Cardiac septum (tissue), 1 donor: ENCODE measurements around the gene TRAF1. TPM values are rescaled to one million over a fixed set of nuclear protein-coding genes. Genes with fewer than 3 reads are reported as not detected.
A peak's percentile ranks its signal among the peaks of the same experiment; 100 is the strongest.

Source experiments
- DNase-seq: peaks from one replicate; pipeline ENCODE4 v3.0.0-alpha.2; 2020; ENCODE audit warnings: low spot score
- intact Hi-C: fragments of 100-400 bp; cut with DNase I; formaldehyde crosslinking; loops from one replicate; pipeline ENCODE4 v1.14.0; 2022
- total RNA-seq: library from RNA; stranded (reverse); fragmentation: NEBNext Ultra II Directional; extraction: Animal tissue kit (Norgen Biotek cat#: 25700); gene quantifications from one replicate; pipeline ENCODE4 v1.2.1, GENCODE V29; 2021
- donor health status: DM: no; HTN: no; CAD: no.

TRAF1 gene
- total RNA-seq, 1 donor from 2014 or later = 2.4 TPM

DNA sequence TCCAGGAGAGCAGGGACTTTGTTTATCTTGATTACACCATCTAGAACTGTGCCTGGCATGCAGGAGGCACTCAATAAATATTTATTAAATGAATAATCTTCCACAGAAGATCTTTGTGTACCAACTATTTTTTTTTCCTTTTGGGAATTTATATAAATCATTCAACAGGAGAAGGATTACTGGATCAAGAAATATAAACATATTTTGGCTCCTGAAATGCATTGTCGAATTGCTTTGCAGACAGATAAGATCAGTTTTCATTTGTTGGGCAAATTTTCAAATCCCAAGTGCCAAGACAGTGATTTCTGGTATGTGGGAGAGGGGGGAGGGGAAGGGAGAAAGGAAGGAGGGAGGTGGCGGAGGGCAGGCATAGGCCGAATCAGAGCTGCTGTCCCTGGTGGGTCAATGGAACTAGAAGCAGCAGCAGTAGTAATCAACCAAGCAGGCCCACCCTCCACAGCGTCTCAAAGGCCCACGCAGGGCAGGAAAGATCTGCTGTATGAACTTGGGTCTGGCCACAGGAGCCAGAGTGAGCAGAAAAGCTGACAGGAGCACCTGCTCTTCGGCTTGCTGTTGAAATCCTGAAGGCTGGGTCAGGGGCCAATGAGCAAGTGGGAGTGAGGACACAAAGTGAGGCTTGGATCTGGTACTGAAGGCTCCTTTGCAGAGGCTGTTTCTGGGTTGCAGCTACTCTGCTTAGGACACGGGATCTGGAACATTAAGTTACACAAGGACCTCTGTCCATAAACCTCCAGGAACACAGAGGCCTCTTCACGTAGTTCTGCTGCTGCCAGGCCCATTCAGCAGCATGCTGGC lies 15.8 kb upstream of the TRAF1 start:
- intact Hi-C loops = no loop called here
- no peak for DNase-seq

DNA sequence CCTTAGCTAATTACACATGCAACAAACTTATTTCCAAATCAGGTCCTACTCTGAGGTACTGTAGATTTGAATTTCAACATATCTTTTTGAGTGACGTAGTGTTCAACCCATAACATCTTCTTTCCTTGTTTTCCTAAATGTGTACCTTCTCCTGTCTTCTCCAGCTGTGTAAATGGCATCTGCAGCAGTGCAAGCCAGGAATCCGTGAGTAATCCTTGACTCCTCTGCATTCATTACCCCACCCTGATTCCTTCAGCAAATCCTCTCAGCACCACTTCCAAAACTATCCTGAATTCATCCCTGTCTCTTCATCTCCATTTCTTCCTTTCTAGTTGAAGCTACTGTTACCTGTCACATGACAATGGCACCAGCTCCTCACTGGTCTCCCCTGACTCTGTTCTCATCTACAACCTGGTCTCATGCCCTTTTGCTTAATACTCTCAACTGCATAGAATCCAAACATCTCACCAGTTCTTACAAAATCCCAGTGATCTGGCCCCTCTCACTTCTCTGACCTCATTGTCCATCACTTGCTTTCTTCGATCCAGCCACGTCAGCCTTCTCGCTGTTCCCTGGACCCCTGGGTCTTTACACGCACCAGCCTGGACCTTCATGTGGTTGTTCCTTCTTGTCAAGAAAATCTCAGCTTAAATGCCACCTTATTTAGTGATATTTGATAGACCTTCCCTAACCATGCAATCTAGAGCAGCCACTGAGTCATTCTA lies 14.6 kb upstream of the TRAF1 start:
- intact Hi-C loops = no loop called here
- no peak for DNase-seq

DNA sequence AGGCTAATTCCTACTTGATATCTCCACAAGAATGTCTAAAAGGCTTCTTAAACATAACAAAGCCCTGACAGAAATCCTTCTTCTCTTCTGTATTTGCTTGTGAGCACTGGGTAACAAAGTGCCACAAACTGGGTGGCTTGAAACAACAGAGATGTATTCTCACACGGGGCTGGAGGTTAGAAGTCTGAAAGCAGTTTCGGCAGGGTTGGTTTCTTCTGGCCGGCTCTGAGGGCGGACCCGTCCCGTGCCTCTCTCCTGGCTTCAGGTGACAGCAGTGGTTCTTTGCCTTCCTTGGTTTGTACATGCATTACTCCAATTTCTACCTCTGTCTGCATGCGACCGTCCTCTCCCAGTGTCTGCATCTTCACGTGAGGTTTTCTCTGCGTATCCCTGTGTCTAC lies 14.0 kb upstream of the TRAF1 start:
- DNase-seq = no peak
- intact Hi-C loops = no loop called here

DNA sequence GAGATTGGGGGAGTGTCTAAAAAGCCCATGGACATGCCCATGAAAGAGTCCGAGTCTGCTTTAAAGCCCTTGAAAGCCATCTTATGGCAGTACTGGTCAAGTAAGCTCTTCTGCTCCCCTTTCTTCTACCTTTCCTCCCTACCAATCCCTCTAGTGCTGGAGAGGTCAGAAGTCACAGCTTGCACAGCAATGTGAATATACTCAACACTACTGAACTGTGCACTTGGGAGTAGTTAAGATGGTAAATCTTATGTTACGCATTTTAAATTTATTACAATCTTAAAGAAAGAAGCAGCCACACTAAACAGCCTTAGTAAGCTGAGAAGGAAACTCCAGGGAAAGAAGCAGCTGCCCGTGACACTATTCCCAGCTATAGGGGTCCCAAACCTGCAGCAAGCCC lies 12.3 kb upstream of the TRAF1 start:
- intact Hi-C loops = loop anchor here (5.0 kb wide), 1 partner anchor 133 kb away; the partner anchor contains the start of gene CNTRL
- no peak for DNase-seq

DNA sequence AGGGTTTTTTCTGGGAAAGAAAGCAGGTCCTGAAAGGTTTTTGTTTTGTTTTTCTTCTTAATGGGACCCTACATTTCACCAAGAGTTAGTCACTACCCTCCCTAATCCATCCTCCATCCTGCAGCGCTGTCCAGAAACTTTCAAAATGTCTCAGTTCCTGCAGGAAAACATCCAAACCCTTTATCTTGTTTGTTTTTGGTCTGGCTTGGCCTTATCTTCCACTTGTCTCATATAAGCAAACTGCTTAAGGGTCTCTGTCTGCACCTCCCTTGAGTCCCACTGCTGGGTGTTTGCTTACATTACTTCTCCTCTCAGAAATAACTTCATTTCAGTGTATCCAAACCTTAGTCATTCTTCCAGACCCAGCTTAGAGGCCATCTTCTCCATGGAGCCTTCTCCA lies 11.0 kb upstream of the TRAF1 start:
- intact Hi-C loops = loop anchor here (2.0 to 5.0 kb wide), 2 partner anchors 69 to 135 kb away; partner anchors contain the start of gene CNTRL
- DNase-seq = no peak

DNA sequence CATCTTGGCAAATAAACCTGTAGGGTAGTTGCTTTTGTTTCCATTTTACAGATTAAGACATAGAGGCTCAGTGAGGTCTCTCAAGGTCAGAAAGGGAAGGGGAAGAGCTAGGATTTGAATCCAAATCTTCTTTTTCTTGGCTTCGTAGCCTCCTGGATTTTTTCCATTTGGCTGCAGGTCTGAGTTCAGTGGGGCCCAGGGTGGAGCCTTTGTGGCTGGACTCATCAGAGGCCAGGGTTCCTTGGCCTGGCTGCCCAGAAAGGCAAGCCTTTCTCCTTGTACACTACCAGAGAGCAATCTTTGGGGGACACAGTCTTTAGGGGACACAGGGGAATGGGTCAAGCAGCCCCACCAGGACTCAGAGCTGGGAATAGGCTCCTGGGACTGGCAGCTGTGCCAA lies 10.5 kb upstream of the TRAF1 start:
- intact Hi-C loops = loop anchor here (2.0 to 5.0 kb wide), 2 partner anchors 68 to 135 kb away; partner anchors contain the start of gene CNTRL
- no peak for DNase-seq

DNA sequence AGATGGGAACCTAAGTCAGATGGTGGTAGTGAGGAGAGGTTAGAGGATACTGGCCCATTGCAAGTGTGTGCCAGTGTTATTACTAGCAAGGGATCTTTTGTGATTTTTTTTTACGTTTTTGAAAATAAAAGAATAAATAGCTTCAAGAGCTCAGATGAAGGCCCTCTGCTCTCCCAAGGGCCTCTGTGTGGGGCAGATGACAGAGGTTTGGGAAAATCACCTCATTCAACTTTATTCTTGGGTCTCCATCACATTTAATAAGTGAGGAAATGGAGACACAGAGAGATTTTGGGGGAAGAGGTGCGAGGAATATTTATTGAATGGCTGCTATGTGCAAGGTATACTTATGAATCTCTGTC lies 10.1 kb upstream of the TRAF1 start:
- DNase-seq = no peak
- intact Hi-C loops = loop anchor here (1.0 to 5.0 kb wide), 3 partner anchors 68 to 180 kb away; partner anchors contain the start of gene CNTRL

DNA sequence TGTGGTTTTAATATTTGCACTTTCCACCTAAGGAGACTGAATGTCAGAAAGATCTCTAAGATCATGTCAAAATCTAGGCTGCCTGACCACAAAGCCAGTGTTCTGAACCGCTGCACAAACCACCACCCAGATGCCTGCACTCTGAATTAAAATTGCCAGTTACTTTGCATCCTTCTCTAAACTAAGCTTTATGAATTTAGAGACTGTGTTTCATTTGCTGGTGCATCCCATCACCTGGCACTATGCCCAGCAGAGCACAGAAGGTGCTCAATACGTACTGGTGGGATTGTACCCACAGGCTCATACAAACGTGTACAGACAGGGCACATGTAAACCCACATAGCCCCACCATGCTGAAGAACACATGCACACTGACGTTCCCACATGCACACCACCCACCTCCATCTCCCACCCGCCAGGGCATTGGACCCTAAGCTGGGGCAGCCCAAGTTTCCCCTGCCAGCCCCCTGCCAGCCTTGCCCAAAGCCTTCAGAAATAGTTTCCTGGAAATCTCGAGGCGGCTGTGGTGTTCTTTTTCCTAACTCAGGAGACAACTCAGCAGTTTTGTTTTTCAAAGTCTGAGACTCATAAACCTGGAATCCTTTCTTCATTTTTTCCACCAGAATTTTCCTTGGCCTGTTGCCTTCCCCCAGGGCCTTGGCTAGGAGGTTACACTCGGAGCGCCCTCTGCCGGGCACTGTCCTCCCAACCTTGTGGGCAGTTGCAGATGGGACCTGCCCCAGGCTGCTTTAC lies 9.6 kb upstream of the TRAF1 start:
- intact Hi-C loops = loop anchor here (1.0 to 5.0 kb wide), 3 partner anchors 67 to 180 kb away; partner anchors contain the start of gene CNTRL

DNA sequence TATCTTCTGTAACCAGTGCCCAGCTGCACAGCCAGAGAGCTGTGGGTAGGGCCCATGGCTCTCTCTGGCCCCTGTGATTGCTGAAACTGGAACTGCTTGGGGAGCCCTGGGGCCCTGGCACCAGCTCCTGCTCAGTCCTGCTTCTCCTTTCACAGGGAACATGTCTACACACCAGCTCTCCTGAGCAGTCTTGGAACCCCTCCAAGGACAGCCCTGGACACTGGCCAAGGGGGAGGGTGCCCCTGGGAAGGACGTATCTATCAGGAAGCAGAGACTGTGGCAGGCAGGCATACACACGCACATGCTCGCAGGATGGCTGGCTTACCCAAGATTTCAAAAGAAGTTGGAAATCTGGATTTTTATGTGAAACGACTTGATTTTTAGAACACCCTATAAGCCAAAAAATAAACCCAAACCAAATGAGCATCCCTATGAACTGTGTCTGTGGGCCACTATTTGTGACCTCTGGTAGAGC lies 8.8 kb upstream of the TRAF1 start:
- peak; percentile 95 for DNase-seq
- intact Hi-C loops = loop anchor here (5.0 kb wide), 1 partner anchor 137 kb away; the partner anchor contains the start of gene CNTRL

More for the DNA sequence above, 9.6 kb upstream of the TRAF1 start:
- peak; percentile 95 for DNase-seq

DNA sequence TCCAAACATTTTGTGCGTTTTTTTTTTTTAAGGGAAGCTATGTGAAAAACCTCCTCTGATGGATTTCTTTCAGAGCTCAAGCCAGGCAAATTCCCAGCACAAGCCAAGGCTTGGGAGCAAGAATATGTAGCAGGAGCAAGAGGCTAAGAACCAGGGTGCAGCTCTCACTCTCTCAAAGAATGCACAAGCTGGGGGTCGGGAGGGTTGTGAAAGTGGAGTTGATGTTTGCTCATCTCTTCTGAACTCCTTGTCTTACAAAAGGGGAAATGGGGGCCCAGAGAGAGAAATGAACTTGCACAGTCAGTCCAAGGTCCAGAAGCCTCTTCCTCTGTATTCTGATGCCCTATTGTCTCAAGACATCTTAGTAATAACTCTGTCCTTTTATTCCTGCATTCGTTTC lies 7.7 kb upstream of the TRAF1 start:
- no peak for DNase-seq
- intact Hi-C loops = loop anchor here (5.0 kb wide), 1 partner anchor 142 kb away; the partner anchor contains the start of gene FBXW2

DNA sequence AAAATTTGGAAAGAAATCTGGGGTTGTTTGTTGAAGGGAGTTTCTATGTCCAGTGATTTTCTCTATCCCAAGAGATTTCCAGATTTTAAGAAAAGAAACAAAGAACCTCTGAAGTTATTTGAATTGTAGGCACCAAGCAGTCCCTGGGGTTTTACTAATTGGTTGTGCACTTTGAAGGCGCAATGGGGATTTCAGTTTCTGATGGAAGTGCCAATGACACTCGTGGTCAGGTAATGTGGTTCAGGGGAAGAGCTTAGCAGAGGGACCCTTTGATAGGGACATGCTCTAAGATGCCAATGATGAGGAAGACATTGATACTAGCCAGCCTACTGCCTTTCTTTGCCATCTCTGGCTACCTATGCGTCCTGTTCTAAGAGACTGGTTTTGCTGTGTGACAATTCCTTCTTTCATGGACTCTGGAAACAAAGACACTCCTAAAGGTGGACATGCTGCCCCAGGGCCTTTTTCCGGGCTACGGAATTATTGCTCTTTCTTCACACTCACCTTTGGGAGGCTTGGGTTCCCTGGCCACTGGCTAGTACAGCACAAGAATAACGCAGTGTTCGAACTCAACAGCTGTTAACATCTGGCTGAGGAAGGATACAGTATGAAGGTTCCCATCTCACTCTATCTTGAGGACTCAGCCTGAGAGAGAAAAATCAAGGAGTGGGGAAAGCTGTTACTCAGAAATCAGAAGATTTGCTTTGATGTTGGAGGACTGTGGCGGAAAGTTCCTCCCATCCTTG lies 6.9 kb upstream of the TRAF1 start:
- intact Hi-C loops = loop anchor here (5.0 kb wide), 1 partner anchor 141 kb away; the partner anchor contains the start of gene FBXW2
- no peak for DNase-seq

DNA sequence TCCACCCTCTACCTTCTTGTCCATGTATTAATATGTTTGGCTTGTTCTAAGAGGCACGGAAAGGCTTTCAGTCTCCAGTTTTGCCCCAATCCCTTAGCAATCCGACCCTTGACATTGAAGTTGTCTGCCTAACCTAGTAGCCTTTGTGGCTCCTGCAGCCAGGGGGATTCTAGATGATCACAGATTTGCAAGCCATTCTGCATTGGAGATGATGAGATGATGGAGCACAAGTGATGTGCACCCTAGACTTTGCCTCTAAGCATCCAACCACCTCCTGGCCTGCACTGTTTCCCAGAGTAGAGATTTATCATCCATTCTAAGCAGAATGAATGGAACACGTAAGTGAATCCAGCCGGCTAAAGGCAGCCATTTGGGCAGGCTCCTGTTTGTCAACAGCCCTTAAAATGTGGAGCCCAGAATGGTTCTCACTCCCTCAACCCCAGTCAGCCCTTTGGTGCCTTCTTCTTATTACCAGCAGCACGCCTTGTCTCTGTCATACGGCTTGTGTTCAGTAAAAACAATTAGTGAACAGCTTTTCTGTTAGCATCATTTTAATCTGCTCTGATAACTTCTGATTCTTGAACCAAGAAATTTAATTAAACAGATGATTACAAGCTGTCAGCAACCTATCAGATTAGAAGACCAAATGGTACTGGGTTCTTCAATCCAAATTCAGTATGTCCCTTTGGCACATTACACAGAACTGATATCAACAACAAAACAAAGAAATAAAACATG lies 5.7 kb upstream of the TRAF1 start:
- intact Hi-C loops = loop anchor here (5.0 kb wide), 1 partner anchor 140 kb away; the partner anchor contains the start of gene FBXW2
- DNase-seq = no peak

DNA sequence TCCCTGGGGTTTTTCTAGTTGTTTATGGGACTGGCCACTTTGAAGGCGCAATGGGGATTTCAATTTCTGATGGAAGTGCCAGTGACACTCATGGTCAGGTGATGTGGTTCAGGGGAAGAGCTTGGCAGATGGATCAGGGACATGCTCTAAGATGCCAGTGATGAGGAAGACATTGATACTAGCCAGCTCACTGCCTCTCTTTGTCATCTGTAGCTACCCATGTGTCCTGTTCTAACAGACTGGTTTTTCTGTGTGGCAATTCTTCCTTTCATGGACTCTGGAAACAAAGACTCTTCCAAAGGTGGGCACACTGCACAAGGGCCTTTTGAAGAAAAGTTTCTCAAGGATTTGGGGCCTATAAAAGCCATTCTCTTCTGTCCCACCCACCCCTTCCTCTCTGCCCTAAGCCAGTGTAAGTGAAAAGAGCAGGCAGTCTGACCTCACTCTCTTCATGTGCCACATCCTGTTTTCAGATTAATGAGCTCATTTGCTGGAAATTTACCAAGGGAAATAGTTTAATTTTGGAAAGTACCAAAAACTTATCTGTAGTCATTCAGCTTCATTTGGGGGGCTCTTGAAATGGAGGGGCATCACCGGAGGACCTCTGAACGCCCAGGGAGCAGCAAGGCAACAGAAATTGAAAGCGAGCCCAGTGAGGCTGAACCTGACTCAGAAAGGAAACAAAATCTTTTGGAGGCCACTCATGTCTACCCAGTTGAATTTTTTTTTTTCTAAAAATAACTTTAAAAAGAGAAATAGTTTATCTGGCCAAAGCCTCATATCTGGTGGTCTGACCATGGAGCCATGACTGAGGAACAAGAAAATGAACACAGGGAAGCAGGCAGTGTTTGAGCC lies 4.9 kb upstream of the TRAF1 start:
- DNase-seq = no peak
- intact Hi-C loops = loop anchor here (5.0 kb wide), 1 partner anchor 139 kb away; the partner anchor contains the start of gene FBXW2

DNA sequence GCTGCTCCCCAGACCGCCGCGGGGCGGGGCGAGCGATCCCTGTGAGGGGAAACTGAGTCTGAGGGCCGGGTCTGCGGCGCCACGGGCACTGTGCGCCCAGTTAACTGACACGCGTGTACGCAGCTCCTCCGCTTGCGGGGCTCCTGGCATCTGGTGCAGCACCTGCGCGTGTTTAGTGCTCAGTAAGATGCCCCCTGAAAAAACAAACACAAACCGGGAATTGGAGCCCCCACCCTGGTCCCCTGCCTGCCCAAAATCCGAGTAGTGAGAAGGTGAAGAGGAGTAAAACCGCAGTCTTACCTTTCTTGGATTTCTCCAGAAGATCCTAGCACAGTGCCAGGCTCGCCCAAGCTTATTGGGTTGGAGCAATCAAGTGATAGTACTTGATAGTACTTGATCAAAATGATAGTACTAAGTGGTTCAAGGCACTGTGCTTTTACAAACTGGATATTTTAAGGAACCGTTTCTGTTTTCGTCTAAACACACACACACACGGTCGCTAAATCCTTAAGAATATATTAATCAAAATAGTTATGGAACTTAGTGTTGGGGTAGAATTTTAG lies 2.7 kb upstream of the TRAF1 start:
- no peak for DNase-seq
- intact Hi-C loops = no loop called here

DNA sequence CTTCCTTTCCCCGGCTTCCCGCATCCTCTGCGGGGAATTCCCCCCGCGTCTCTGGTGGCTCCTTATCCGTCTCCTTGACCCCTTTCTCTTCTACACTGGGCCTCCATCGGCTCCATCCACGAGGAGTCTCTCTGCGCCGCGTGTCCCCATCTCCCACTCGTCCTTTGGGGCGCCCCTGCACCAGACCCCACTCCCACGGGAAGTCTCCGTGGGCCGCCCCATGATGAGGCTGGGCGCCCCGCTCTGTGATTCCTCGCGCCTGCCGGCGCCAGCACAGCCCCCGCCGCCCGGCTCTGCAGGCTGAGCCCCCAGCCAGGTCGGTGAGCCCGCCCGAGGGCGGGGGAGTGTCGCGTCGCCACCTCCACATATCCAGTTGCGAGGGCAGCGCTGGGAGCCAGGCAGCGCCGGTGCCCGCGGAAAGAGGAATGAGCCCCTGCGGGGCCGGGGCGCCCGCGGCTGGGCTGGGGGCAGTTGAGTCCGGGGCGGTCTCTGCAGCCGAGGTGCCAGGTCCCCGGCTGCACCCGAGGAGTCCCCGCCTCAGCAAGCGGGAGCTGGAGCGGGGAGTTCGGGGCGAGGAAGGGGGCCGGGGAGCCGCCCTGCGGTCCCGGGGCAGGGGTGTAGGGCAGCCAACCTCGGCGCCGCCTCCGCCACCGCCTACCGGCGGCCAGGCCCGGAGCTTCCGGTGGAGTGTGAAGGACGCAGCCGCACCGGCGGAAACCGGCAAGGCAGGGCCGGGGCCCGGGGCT lies 2.1 kb upstream of the TRAF1 start:
- peak; percentile 92 for DNase-seq
- intact Hi-C loops = no loop called here

DNA sequence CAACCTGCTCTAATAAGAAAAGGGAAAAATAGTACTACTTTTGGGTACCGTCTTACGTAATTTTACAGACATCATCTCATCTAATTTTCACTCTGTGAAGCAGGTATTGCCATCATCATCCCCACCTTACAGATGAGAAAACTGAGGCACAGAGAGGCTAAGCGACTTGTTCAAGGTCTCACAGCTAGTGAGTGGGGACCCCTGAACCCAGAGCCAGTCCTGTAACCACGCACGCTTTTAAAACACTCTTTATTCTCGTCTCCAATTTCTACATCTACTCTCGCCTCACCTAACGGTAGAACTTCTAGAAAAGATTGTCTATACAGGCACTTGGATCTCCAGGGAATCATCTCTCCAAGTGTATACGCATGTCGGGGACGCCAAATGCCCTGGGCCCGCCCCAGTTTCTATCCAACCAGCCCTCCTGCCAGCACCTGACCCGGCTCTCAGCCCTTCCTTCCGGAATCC lies 1.5 kb upstream of the TRAF1 start:
- intact Hi-C loops = no loop called here
- no peak for DNase-seq
